ENCODE data around the gene STX2. TPM values are rescaled to one million over a fixed set of nuclear protein-coding genes. Genes with fewer than 3 reads are reported as not detected.
"Not testable (repeated sequence)": the region's sequence is repeated elsewhere in the genome, so short reads cannot be mapped to it uniquely, and the experiment has no call there.

STX2 gene
- total RNA-seq, 4 donors from 2014 or later: 4.8 to 12.0 (median 9.1) TPM

DNA sequence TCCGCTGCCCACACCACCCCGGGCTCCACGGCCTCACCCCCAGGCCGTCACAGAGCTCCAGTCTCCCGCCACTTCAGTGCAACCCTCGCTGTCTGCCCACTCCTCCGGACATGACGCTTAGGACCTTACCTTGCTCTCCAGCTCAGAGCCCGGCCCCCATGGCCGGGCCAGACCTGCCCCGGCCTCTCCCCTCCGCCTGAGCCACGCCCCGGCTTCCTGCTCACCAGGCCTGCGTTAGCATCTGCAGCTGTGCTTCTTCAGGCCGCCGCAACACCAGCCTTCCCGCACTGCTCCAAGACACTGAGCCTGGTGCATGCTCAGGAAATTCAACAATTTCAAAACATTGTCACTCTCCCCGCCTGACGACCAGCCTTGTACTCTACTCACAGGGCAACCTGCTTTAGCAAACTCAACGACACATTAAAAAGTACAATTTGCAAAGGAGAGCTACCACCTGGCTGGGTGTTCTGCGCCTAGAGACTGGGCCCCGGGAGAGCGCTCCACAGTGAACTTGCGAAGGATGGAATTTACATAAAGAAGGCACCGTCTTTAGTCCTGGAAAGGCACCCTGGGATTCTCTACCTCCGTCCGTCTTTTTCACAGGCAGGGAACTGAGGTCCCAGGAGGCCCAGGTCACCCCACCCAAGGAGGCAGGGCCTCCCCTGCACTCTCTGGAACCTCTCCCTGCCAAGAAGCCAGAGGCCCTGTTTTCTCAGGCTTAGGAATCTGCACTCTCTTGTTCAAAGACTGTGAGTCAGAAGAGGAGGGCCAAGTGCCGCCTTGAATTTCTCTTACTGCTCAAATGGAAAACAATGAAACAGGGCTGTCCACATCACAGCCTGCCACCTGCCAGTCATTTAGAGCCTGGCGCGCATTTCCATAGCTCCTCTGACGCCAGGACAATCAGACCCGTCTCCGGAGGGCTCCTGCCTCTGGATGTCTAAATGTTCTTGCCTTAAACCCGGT, 51.3 kb downstream of the STX2 start:
- no peak for ATAC-seq
- intact Hi-C loops (cut with DNase I; ENCODE audit: low total_unique reads): no loop called here
- no peak overlapping the region for H3K4me3 ChIP-seq
- no peaks in the 10 kb centered on the region for H3K36me3 ChIP-seq
- H3K9me3 ChIP-seq: no peaks in the 10 kb centered on the region
- in situ Hi-C loops (cut with MboI; ENCODE audit: low sequenced_read_pairs in 4 of 4): no loop called here
- TF ChIP-seq POLR2A (IDR thresholded peaks at IDR 0.05): no peak
- TF ChIP-seq, protein P1, sequence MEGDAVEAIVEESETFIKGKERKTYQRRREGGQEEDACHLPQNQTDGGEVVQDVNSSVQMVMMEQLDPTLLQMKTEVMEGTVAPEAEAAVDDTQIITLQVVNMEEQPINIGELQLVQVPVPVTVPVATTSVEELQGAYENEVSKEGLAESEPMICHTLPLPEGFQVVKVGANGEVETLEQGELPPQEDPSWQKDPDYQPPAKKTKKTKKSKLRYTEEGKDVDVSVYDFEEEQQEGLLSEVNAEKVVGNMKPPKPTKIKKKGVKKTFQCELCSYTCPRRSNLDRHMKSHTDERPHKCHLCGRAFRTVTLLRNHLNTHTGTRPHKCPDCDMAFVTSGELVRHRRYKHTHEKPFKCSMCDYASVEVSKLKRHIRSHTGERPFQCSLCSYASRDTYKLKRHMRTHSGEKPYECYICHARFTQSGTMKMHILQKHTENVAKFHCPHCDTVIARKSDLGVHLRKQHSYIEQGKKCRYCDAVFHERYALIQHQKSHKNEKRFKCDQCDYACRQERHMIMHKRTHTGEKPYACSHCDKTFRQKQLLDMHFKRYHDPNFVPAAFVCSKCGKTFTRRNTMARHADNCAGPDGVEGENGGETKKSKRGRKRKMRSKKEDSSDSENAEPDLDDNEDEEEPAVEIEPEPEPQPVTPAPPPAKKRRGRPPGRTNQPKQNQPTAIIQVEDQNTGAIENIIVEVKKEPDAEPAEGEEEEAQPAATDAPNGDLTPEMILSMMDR (IDR thresholded peaks at IDR 0.05 in 4 of 5, conservative IDR thresholded peaks at IDR 0.05 in 1 of 5): no peak
- DNase-seq: no peak
- no peaks in the 10 kb centered on the region for H3K27me3 ChIP-seq
- H3K27ac ChIP-seq: no peak overlapping the region
- no peaks in the 10 kb centered on the region for H3K4me1 ChIP-seq

DNA sequence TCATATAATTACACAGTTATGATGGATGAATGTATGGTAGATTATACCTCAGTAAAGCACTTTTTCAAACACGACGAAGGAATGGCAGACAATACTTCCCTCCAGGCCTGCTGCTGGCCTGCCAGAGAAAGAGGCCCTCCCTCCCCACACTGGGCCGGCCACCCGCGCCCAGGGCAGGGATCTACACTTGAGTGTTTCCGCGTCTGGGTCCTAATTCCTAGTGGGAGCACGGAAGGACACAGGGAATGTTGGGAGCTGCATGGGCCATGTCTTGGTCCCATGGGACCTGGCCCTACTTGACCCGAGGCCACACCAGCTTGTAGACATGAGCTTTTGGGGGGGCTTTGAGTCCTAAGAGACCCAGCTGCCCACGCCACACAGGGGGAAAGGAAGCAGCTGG, 52.0 kb downstream of the STX2 start:
- in situ Hi-C loops (cut with MboI; ENCODE audit: low sequenced_read_pairs in 4 of 4) (no loop called here), intact Hi-C loops (cut with DNase I; ENCODE audit: low total_unique reads) (no loop called here)
- Histone ChIP-seq H3K4me1 (no peaks in the 10 kb centered on the region), H3K27me3 (no peaks in the 10 kb centered on the region), H3K4me3 (no peak overlapping the region), H3K9me3 (no peaks in the 10 kb centered on the region), H3K36me3 (no peaks in the 10 kb centered on the region), H3K27ac (no peak overlapping the region)
- TF ChIP-seq, protein P1 (IDR thresholded peaks at IDR 0.05 in 4 of 5, conservative IDR thresholded peaks at IDR 0.05 in 1 of 5): no peak
- no peak for TF ChIP-seq POLR2A (IDR thresholded peaks at IDR 0.05)
- DNase-seq (no peak), ATAC-seq (no peak)

DNA sequence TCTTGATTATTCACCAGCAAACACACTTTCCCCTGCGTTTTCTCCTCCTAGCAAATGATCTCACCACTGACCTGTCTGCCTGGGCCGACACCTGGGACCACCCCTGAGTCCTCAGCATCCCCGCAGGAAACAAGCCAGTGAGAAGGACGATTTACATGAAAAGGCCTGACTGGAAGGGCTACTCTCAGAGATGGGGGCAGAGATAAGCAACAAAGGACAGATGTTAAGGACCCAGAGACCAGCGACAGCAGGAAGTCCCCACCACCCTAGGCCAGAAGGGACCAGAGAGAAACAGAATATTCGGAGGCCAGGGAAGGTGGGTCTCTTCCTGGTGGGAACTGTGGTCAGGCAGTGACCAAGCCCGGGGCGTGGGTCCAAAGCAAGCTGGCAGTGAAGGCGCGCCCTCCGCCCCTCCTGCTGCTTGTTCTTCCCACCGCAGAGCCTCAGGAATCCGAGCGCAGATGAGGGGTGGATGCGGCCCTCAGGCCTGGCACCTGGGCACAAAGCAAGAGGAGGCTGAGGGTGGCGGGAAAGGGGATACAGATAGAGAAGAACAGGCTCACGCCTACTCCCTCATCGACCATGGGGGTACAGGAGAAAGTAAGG, 55.8 kb downstream of the STX2 start:
- Histone ChIP-seq H3K9me3 (no peaks in the 10 kb centered on the region), H3K4me1 (no peaks in the 10 kb centered on the region), H3K4me3 (no peak overlapping the region), H3K27me3 (peaks cover 0 to 3% (median 0%) of the 10 kb centered on the region in 3 donors), H3K36me3 (no peaks in the 10 kb centered on the region), H3K27ac (no peak overlapping the region)
- TF ChIP-seq, protein P1 (IDR thresholded peaks at IDR 0.05 in 4 of 5, conservative IDR thresholded peaks at IDR 0.05 in 1 of 5): no peak
- no peak for TF ChIP-seq POLR2A (IDR thresholded peaks at IDR 0.05)
- intact Hi-C loops (cut with DNase I; ENCODE audit: low total_unique reads) (no loop called here), in situ Hi-C loops (cut with MboI; ENCODE audit: low sequenced_read_pairs in 4 of 4) (no loop called here)
- DNase-seq: no peak
- no peak for ATAC-seq

DNA sequence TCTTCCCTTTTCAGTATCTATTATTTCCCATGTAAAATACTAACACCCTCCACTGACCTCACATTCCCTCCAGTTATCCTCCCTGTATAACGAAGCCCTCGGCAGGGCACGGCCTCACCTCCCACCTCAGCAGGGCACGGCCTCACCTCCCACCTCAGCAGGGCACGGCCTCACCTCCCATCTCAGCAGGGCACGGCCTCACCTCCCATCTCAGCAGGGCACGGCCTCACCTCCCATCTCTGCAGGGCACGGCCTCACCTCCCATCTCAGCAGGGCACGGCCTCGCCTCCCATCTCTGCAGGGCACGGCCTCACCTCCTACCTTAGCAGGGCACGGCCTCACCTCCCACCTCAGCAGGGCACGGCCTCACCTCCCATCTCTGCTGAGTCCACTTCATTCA, 56.8 kb downstream of the STX2 start:
- H3K27ac ChIP-seq; H3K4me3 ChIP-seq; ATAC-seq; in situ Hi-C loops (cut with MboI; ENCODE audit: low sequenced_read_pairs in 4 of 4); H3K27me3 ChIP-seq; H3K4me1 ChIP-seq; intact Hi-C loops (cut with DNase I; ENCODE audit: low total_unique reads); DNase-seq; H3K36me3 ChIP-seq; H3K9me3 ChIP-seq: not testable (repeated sequence)

DNA sequence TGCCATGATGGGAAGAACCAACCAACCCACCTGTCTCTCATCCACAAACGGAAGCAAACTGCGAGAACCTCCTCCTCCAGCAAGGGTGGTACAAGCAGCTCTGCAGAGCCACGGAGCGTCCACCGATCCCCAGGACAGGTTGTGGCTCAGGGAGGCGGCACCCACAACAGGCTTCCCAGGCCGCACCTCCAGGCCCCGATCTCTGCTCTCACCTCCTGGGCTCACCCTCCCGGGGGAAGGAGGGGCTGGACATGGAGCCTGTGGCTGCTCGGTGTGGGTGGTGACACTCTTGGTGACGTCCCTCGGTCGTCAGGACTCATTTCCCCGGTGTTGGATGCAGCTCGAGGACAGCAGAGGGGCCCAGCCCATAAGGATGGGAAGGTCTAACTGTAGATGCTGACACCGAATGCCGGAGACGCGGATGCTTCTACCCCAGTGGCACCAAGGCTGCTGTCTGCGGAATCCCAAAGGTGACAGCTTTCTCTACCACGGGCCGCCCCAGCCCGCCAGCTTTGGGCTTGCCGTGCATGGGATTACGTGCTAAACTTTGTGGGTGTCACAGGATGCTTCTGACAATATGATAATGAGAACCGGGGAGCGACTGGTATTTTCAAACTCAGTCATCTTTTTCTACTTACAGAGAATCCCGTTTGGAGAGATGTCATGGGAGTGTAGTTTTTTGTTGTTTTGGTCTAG, 58.0 kb downstream of the STX2 start:
- intact Hi-C loops (cut with DNase I; ENCODE audit: low total_unique reads): no loop called here

More for the DNA sequence above, 58.0 kb downstream of the STX2 start:
- Histone ChIP-seq H3K27me3 (peaks cover 0 to 14% (median 7%) of the 10 kb centered on the region in 3 donors), H3K36me3 (no peaks in the 10 kb centered on the region), H3K4me1 (no peaks in the 10 kb centered on the region), H3K9me3 (no peaks in the 10 kb centered on the region), H3K4me3 (no peak overlapping the region), H3K27ac (no peak overlapping the region)
- no peak for TF ChIP-seq POLR2A (IDR thresholded peaks at IDR 0.05)
- TF ChIP-seq, protein P1 (IDR thresholded peaks at IDR 0.05 in 4 of 5, conservative IDR thresholded peaks at IDR 0.05 in 1 of 5): no peak
- no peak for DNase-seq
- in situ Hi-C loops (cut with MboI; ENCODE audit: low sequenced_read_pairs in 4 of 4): no loop called here
- no peak for ATAC-seq

All from gastrocnemius medialis (tissue), 4 donors.